Fibroblast of peridontal ligament (primary cell): ENCODE results near the gene VPS13A.

Source experiments
- DNase-seq: peaks from one replicate; pipeline ENCODE4 v3.0.0-alpha.2; 2010; ENCODE audit errors: extremely low read depth

VPS13A gene

DNA sequence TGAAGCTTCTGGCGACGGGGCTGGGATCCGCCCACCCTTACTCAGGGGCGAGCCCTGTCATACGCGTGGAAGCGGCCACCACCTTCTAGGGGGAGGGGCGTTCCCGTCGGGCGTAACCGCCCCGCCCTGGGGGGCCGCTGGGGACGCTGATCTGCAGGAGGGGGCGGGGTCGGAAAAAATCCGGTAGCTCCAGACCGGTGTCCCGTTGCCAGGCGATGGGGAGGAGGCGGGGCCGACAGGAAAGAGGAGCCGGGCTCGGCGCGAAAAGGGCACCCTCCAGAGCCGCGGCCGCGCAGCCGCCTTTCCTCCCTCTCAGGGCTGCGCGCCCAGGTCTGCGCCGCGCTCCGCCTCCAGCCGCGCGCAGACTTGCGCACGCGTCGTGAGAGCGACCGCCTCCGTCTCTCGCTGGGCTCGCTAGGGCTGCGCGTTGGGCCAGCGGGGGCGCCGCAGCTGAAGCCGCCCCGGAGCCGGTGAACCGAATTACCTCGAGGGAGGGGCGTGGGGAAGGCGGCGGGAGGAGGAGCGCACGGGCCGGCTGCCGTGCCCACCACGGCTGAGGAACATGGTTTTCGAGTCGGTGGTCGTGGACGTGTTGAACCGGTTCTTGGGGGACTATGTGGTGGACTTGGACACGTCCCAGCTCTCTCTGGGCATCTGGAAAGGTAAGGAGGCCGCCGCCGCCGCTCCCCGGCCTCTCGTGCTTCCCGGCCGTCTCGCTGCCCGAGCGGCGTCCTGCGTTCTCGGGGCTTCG is at the start of gene VPS13A:
Gene VPS13A (plus strand): TSS at position 392 of the 751 bp plus-strand sequence. CDS start 171 bp downstream, at position 563.
- DNase-seq = peak; percentile 81

DNA sequence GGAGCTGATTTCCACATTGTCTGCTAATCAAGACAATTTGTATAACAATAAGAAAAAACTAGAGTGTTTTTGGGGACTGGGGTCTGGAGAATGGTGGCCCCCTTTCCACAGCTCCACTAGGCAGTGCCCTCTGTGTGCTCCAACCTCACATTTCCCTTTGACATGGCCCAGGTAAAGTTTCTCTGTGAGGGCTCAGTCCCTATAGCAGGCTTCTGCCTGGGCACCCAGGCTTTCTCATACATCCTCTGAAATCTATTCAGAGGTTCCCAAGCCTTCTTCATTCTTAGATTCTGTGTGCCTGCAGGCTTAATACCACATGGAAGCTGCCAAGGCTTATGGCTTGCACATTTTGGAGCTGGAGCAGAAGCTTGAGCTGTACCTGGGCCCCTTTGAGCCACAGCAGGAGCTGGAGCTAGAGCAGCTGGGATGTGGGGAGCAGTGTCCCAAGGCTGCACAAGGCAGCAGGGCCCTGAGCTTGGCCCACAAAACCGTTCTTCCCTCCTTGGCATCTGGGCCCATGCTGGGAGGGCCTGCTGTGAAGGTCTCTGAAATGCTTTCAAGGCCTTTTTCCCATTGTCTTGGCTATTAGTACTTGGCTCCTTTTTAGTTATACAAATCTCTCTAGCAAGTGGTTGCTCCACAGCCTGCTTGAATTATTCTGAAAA is 49.1 kb upstream of the VPS13A start:
- DNase-seq = no peak

GRCh38 chr9:77131399-77131798 is 45.9 kb upstream of the VPS13A start:
- DNase-seq = no peak

GRCh38 chr9:77133011-77133410 is 44.3 kb upstream of the VPS13A start:
- DNase-seq = peak; percentile 3

DNA sequence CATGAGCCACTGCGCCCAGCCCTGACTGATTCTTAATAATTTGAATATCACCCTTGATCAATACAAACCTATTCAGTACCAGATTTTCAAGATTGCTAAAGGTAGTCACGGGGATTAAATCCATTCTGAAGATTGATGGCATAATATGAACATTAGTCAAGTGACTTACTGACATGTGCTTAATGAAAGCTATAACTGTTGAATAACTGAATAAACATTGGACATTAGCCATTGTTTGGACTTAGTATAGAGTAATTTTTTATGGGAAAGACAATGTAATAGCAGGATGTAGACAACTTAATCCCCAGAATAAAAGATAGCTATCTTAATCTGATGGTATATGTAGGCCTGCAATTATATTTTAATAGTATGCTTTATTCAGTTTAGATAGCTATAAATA is 35.0 kb upstream of the VPS13A start:
- no peak for DNase-seq

GRCh38 chr9:77149879-77150278 is 27.5 kb upstream of the VPS13A start:
- DNase-seq = no peak

DNA sequence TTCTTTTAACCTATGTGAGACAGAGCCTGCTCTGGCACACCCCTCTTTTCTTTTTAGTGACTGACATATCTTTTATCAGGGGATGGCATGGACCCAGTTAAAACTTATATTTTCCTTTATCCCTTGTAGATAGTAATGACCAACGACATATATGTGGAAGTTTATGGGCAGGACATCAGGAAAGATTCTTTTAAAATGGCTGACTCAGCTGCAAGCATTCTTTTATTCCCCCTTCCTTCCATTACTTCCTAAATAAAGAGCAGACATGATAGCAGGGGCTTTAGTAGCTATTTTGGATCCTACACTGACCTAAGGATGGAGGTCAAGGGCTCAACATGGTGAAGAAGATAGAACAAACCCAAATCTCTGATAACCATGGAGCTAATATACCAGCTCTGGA is 25.0 kb upstream of the VPS13A start:
- DNase-seq = no peak

DNA sequence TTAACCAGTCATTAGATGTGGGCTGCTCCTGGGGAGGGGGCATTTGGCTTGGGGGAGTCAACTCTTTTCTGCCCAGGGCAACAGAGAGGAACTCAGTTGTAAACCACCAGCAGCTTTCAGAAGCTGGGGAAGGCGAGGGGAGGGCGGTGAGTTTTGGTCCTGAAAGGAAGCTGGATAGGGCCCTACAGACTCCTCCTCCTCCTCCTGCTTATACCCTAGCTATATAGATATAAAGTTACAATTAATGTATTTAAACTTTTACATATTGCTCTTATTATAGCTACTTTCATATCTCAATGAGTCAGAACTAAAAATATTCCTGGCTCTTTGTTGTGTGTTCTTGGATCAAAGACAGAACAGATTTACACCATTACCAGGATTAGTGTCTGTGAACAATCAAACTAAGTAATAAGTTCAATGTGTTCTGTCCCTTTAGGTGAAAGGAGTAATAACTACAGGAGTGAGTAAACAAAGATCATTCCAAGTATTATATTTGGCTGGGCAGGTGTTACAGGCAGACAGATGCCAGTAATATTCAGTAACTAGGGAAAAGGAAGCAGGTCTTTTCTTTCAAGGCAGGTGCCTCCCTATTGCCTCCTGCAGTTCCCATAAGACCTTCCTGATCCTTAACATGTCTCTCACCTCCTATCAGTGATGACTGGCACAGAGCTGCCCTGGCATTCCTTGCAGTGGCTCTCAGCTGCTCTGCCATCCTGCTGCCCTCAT is 20.5 kb upstream of the VPS13A start:
- DNase-seq = no peak

GRCh38 chr9:77158772-77159513 is 18.4 kb upstream of the VPS13A start:
- peak; percentile 24 for DNase-seq

DNA sequence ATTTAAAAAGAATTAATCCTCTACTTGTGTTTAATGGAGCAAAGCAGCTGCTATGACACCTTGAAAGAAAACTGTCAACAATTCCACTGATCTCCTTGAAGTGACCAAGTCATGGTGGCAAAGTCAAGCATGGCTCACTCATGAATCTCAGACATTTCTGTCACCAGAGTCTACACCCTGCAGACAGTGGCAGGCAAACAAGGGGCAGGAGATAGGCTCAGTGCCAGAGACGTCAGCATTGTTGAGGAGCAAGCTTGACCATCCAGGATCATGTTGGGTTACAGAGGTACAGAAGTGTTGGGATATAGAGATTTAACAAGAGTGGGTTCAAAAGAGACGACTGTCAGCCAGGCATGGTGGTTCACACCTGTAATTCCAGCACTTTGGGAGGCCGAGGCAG is 16.1 kb upstream of the VPS13A start:
- DNase-seq = no peak

DNA sequence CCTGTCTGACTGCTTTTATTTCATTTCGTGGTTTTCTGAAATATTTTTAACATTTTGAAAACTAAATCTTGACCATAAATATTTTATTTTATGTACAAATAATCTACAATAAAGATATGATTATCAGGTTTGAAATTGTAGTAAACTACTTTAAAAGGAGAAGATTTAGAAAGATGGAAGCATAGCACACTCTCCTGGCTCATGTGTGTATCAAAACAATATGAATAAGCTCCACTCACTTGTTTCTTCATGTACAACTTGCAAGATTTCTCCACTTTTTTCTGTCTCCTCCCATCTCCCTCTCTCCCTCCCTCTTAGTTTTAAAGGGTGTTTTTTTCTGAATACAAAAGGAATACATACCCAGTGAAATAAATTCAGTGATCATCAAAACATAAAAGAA is 15.4 kb upstream of the VPS13A start:
- no peak for DNase-seq

DNA sequence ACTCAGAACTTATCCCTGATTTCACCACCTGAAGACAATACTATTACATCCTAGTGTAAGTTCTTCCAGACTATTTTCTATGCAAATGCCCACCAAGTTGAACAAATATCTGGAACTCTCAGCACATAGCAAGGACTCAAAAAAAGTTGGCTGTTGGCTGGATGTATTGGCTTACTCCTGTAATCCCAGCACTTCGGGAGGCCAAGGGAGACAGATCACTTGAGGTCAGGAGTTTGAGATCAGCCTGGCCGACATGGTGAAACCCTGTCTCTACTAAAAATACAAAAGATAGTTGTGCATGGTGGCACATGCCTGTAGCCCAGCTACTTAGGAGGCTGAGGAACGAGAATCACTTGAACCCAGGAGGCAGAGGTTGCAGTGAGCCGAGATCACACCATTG is 15.0 kb upstream of the VPS13A start:
- no peak for DNase-seq

DNA sequence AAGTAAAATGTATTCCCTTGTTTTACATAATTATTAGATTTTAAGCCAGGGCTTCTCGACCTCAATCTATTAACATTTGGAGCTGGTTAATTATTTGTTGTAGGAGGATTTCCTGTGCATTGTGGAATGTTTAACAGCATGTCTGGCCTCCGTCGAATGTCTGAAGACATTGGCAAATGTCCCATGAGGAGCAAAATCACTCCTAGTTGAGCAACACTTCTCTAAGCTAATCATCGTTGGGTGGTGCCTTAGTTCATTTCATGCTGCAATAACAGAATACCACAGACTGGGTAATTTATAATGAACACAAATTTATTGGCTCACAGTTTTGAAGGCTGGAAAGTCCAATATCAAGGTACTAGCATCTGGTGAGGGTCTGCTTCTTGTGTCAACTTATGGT is 13.4 kb upstream of the VPS13A start:
- DNase-seq = peak; percentile 30

DNA sequence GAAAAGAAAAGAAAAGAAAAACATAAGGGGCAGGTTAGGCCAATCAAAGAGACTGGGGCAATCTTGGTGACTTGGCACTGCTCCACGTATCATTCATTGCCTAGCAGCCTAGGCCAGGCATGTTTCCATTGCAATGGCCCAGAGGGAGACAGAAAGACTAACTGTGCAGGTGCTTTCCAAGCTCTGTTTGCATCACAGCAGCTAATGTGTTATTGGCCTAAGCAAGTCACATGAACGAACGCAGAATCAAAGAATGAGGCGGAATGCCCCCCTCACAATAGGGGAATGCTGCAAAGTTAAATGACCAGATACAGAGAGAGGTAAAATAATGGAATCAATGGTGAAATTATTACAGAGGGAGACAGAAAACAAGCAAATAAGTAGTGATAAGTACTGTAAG is 11.1 kb upstream of the VPS13A start:
- DNase-seq = no peak

DNA sequence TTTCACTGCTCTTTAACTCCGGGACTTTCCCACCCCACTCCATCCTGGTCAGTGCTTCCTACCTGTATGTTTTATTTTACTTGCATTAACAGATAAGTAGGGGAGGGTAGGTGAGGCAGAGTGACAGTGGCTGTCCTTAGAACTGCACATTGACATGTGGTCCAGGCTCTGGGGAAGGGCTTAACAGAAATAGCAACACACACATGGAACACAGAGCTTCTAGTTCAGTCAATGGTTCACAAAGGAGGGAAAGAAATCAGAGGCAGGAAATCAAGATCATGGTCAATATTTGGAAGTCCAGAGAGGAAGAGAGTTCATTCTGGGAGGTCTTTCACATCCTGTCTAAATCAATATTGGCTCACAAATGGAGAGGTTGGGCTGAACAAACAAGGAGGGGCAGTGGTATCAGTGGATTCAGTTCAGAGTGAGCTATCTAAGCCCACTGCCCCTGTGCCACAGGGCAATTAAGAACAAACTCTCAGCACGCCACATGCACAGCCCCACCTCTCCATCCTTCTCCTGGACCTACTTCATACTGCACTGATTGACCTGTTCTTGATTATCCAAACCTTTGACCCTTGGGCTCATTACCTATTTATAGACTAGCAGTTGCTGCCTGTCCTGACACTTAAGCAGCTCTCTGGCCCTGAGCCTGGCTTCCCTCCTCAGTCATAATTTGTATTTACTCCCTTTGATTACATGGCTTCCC is 6.2 kb upstream of the VPS13A start:
- DNase-seq = no peak

GRCh38 chr9:77175151-77175550 is 2.2 kb upstream of the VPS13A start:
- DNase-seq = no peak

DNA sequence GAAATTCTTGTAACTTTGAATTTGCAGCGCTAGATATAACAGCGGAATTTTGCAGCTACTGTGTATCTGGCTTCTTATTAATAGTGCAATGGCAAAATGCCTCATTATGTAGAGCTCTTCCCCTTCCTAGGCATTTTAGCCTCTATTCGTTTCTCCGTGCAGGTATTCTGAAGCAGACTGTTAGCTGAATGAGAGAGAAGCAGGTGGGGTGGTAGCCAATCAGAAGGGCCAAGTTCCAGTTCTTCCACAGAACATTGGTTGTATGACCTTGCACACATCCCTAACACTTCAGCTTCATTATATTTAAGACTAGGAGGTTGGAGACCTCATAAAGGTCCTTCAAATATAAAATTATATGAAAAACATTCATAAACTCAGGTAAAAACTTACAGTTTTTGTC is 1.2 kb upstream of the VPS13A start:
- no peak for DNase-seq

- DNase-seq = no peak
Measured at GRCh38 chr9:77176686-77177142, 620 bp upstream of the VPS13A start.

GRCh38 chr9:77177894-77178794 is 810 bp downstream of the VPS13A start:
- peak; percentile 31 for DNase-seq

GRCh38 chr9:77180056-77180455 is 2.7 kb downstream of the VPS13A start:
- DNase-seq = peak; percentile 67
